Gastrocnemius medialis (tissue), 4 donors: ENCODE measurements around the gene LTK.

Experiments
- POLR2A ChIP-seq, 2 donors: fragments of 450-650 bp; IDR thresholded peaks; one replicate each; pipeline ENCODE4 v1.6.1; 2017; ENCODE audit warnings: antibody characterized with exemption in 2 of 2, mild to moderate bottlenecking in 2 of 2, moderate library complexity in 2 of 2
- TF ChIP-seq, protein P1 (sequence below), 5 experiments: fragments of 450-650 bp in 3 of 5; fragments of 200-600 bp in 2 of 5; sonication (generic) in 2 of 5; IDR thresholded peaks in 4 of 5; conservative IDR thresholded peaks in 1 of 5; 1 replicate in 4 of 5; 2 replicates in 1 of 5; pipeline ENCODE4 v1.5.1; 2016 to 2019; ENCODE audit warnings: antibody characterized with exemption in 5 of 5, mild to moderate bottlenecking in 3 of 5, moderate library complexity in 3 of 5

DNA sequence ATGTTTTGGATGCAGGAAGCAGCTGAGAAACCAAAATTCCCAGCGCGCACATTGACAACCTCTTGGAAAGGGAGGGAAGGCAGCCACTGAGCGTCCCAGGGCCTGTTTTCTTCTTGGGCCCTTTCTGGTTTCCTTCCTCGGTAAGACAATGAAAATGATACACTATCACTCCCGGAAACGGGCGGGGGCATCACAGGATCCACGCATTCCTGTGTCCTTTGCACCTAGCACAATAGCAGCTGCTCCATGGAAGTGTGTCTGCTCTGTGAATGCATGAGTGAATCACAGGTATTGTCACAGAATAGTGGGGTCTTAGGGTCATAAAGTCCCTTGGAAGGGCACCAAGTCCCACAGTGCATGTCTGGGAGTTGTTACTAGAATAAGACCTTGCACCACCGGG is 26.2 kb downstream of the LTK start:
- TF ChIP-seq, protein P1, sequence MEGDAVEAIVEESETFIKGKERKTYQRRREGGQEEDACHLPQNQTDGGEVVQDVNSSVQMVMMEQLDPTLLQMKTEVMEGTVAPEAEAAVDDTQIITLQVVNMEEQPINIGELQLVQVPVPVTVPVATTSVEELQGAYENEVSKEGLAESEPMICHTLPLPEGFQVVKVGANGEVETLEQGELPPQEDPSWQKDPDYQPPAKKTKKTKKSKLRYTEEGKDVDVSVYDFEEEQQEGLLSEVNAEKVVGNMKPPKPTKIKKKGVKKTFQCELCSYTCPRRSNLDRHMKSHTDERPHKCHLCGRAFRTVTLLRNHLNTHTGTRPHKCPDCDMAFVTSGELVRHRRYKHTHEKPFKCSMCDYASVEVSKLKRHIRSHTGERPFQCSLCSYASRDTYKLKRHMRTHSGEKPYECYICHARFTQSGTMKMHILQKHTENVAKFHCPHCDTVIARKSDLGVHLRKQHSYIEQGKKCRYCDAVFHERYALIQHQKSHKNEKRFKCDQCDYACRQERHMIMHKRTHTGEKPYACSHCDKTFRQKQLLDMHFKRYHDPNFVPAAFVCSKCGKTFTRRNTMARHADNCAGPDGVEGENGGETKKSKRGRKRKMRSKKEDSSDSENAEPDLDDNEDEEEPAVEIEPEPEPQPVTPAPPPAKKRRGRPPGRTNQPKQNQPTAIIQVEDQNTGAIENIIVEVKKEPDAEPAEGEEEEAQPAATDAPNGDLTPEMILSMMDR (IDR thresholded peaks at IDR 0.05 in 4 of 5, conservative IDR thresholded peaks at IDR 0.05 in 1 of 5), result no peak
- TF ChIP-seq POLR2A (IDR thresholded peaks at IDR 0.05), result no peak
